Activated CD8-positive, alpha-beta memory T cell treated with anti-CD3 and anti-CD28 coated beads for 24 hours (primary cell): ENCODE measurements around the gene PEX19.
"Not testable (repeated sequence)": the region's sequence is repeated elsewhere in the genome, so short reads cannot be mapped to it uniquely, and the experiment has no call there.

Experiments
- DNase-seq: peaks from one replicate; pipeline ENCODE4 v3.0.0-alpha.2; 2020

PEX19 gene, protein sequence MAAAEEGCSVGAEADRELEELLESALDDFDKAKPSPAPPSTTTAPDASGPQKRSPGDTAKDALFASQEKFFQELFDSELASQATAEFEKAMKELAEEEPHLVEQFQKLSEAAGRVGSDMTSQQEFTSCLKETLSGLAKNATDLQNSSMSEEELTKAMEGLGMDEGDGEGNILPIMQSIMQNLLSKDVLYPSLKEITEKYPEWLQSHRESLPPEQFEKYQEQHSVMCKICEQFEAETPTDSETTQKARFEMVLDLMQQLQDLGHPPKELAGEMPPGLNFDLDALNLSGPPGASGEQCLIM

DNA sequence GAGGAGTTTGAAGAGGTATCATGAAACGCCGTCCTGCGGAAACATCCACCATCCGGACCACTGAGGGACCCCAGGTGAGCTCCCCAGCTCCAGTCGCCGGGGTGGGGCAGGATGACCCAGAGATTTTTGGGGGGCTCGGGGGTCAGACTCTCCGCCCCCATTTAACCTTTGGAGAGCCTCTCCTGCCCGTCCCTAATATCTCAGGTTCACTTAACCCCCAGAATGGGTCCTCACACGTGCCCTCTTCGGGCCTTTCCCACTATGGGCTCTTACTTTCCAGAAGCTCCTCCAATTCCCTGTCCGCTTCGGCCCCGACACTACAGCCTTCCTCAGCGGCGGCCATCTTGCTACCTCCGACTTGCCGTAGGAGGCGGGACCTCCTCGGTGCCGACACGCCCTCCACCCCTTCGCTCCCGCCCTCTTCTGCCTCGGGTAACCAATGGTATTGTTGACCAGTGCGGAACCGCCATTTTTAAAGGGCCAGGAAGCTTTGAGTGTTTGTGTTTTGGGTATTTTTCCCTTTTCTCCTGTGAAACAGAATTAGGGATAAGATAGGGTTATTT lies at the start of gene PEX19:
PEX19 (minus strand) TSS at position 352 of the 563 bp plus-strand sequence; CDS start at position 343, 9 bp downstream.
- peak; percentile 96 for DNase-seq

DNA sequence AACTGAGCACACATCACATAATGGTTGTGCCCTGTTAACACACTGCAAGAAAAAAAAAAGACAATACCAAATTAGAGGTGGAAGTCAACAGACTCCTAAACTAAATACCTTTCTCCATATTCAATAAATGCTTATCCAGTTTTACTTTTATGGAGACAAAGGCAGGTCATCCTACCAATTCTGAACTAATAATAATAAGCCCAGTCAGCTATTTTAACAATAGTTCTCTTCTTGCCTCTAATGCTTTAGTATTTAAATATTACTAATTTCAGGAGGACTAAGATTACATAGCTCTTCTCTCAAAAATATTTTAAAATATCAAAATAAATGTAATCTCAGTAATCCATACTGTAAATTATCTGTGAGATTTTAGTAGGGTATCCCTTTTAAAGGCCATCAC lies 47.6 kb upstream of the PEX19 start:
- no peak for DNase-seq

DNA sequence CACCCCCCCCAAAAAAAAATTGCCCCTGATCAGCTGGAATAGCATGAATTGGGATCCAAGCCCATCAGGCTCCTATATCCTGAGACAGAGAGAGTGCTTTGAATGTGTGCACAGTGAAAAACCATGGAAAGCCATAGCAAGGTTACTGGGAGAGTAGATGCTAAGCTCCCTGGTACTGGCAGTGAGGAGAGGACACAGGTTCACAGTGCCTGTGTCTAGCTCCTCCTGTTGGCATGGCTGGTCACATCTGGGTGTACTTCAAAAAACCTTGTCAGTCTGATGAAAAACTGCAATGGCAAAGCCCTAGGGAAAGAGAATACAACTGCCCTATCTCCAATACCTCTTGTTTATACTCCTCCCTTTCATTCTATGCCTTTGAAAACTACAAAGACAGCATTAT lies 45.2 kb upstream of the PEX19 start:
- DNase-seq: no peak

DNA sequence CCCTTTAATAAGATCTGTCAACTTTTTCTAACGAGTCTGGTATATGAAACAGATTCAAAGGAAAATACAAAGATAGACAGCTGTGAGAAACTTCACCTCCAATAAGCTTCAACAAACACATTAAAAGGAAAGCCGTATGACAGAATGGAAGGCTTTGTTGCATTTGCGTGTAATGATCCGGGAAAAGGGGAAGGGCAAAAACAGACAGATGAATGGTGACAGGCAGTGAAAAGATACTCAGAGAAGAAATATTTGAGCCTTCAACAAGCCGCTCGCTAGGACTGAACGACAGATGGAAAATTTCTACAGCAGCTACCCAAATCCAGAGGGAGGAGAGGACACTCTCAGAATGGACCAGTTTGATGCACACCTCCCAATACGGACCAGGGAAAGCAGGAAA lies 43.3 kb upstream of the PEX19 start:
- no peak for DNase-seq

GRCh38 chr1:160326418-160326817 lies 41.5 kb upstream of the PEX19 start:
- DNase-seq: no peak

DNA sequence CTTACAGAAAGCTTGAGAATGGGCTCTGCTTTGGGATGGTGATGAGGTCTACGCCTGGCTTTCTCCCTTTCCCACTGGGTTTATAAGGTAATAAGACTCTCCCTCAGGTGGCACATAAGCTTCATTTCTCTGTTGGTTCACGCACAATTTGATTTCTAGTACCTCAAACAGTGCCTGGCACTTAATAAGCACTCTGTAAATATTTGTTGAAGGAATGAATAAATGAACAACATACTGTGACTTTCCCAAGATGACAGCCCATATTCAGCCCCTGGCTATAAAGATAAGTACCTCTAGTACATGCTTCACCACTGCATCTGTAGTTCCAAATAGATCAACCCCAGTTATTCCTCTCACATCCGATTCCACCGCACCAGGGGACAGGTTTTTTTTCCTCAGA lies 40.3 kb upstream of the PEX19 start:
- no peak for DNase-seq

- no peak for DNase-seq
Measured at GRCh38 chr1:160322831-160323230, 37.9 kb upstream of the PEX19 start.

GRCh38 chr1:160315359-160315758 lies 30.4 kb upstream of the PEX19 start:
- DNase-seq: no peak

DNA sequence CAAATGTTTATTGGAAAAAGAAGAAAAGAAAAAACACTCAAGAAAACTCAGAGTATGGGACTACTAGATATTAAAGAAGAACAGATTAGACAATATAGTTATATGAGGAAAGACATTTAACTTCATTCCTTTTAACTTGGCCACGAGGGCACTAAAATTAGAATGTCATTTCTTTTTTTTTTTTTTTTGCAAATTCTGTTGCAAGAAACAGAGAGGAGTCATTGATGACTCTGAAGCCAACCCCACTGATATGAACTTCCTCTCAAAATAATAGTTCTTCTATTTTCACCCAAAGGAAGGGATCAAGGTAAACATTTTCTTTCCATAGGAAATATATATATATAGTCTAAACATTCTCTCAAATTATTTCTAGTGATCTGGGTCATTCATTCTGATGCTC lies 24.6 kb upstream of the PEX19 start:
- no peak for DNase-seq

- no peak for DNase-seq
Measured at GRCh38 chr1:160309185-160309557, 24.2 kb upstream of the PEX19 start.

GRCh38 chr1:160308451-160309184 lies 23.7 kb upstream of the PEX19 start:
- no peak for DNase-seq

DNA sequence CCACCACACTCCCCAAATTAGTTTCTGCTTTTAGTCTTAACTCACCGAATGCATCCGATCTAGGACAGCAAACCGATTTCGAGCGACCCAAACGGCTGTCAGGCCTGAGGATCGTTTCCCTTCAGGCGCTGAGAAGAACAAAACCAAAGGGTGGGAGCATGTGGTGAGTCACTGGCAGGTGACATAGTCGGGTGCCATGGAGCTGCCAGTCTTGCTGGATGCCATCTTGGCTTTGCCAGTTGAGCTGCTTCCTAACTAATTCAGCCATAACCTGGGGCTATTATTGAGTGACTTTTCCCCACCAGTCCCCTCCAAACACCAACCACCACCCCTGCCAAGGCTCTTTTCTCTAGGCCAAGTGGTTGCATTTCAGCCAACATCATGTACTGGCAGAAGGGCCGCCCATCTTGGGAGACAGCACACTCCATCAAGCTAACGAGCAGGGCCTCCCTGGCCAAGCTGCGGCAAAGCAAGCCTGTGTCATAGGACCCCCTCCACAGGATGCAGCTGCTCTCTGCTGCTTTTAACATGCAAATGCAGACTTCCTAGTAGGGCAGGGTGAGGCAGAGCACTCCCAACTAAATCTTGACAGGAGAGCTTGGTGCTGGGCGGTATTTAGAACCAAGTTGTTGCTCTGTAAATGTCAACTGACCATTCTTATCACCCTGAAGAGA lies 22.3 kb upstream of the PEX19 start:
- DNase-seq: no peak

DNA sequence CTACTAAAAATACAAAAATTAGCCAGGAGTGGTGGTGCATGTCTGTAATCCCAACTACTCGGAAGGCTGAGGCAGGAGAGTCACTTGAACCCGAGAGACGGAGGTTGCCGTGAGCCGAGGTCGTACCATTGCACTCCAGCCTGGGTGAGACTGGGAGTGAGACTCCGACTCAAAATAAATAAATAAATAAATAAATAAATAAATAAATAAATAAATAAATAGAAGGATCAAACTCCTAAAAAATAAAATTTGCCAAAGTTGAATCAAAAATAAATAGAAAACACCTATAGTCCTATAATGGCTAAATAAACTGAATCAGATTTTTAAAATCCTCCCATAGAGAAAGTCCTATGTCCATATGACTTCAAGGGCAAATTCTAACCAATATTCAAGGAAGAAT lies 15.2 kb upstream of the PEX19 start:
- DNase-seq: no peak

- DNase-seq: no peak
Measured at GRCh38 chr1:160296036-160296435, 11.1 kb upstream of the PEX19 start.

DNA sequence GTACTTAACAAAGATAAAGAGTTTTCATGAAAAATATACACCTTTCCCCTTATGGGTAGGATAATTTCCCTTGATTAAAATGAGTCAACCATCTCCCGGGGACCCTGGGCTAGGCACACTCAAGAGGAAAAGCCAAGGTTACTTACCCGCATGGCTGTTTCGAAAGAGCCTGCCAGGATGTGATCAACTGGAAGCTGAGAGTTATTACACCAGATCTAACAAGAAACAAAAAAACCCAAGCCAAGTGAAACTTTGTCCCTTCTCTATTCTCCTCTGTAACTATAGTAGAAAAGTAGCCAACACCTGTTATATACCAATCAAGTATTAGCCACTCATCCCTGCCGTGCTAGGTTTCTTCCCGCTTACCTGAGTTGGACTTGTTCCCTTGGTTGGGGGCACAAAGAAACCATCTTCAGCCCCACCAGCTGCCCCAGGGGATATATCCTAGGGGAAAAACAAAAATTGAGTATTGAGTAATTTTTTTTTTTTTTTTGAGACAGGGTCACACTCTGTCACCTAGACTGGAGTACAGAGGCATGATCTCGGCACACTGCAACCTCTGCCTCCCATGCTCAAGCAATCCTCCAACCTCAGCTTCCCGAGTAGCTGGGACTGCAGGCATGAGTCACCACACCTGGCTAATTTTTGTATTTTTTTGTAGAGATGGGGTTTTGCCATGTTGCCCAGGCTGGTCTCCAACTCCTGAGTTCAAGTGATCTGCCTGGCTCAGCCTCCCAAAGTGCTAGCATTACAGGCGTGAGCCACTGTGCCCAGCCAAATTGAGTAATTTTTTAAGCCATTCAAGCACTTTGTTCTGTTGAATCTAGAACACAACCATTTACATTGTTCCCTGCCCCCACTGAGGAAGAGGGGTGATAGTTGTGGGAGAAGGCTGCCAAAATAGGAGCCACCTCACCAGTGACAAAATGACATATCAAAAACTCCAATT lies 8.4 kb upstream of the PEX19 start:
- DNase-seq: no peak

- DNase-seq: peak; percentile 79
Measured at GRCh38 chr1:160291248-160292220, 6.6 kb upstream of the PEX19 start.

GRCh38 chr1:160287769-160288168 lies 2.8 kb upstream of the PEX19 start:
- not testable (repeated sequence) for DNase-seq

DNA sequence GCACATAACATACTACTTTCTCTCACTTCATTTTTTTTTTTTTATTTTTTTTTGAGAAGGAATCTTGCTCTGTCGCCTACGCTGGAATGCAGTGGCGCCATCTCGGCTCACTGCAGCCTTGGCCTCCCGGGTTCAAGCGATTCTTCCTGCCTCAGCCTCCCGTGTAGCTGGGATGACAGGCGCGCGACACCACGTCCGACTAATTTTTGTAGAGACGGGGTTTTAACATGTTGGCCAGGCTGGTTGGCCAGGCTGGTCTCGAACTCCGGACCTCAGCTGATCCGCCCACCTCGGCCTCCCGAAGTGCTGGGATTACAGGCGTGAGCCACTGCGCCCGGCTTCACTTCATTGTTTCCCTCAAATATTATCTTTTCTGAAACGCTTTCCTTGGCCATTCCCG lies 573 bp upstream of the PEX19 start:
- DNase-seq: no peak

- no peak for DNase-seq
Measured at GRCh38 chr1:160284220-160284781, 632 bp downstream of the PEX19 start.

- DNase-seq: no peak
Measured at GRCh38 chr1:160282807-160283206, 2.1 kb downstream of the PEX19 start.

GRCh38 chr1:160277987-160278386 lies 6.9 kb downstream of the PEX19 start:
- DNase-seq: no peak
